Measurements from ENCODE around the gene MINAR1. TPM values are rescaled to one million over a fixed set of nuclear protein-coding genes. Genes with fewer than 3 reads are reported as not detected.

The MINAR1 gene
- total RNA-seq, 1 donor from 2014 or later, result 0.75 TPM

- H3K4me3 ChIP-seq (ENCODE audit: low read depth, low read length), result no peak overlapping the region
- no peak for TF ChIP-seq CTCF (IDR thresholded peaks at IDR 0.05; ENCODE audit: insufficient read depth, low read length, poor library complexity, severe bottlenecking)
- H3K36me3 ChIP-seq (ENCODE audit: control insufficient read depth, insufficient read depth, low read length), result no peaks in the 10 kb centered on the region
- H3K27me3 ChIP-seq (ENCODE audit: control insufficient read depth, insufficient read depth, low read length), result peaks cover 35% of the 10 kb centered on the region
- no peak for DNase-seq (ENCODE audit: low read depth)
These were observed 4.1 kb upstream of the MINAR1 start for GRCh38 chr15:79427781-79428598.

- H3K4me3 ChIP-seq (ENCODE audit: low read depth, low read length), result peak overlapping the region; percentile 27
- DNase-seq (ENCODE audit: low read depth), result no peak
- TF ChIP-seq CTCF (IDR thresholded peaks at IDR 0.05; ENCODE audit: insufficient read depth, low read length, poor library complexity, severe bottlenecking), result no peak
- H3K27me3 ChIP-seq (ENCODE audit: control insufficient read depth, insufficient read depth, low read length), result peaks cover 43% of the 10 kb centered on the region
- H3K36me3 ChIP-seq (ENCODE audit: control insufficient read depth, insufficient read depth, low read length), result no peaks in the 10 kb centered on the region
These were observed 1.1 kb upstream of the MINAR1 start for GRCh38 chr15:79430901-79431635.

GRCh38 chr15:79432345-79433275 lies 474 bp downstream of the MINAR1 start:
- peak overlapping the region; percentile 27 for H3K4me3 ChIP-seq (ENCODE audit: low read depth, low read length)
- TF ChIP-seq CTCF (IDR thresholded peaks at IDR 0.05; ENCODE audit: insufficient read depth, low read length, poor library complexity, severe bottlenecking), result no peak
- H3K27me3 ChIP-seq (ENCODE audit: control insufficient read depth, insufficient read depth, low read length), result peaks cover 43% of the 10 kb centered on the region
- no peak for DNase-seq (ENCODE audit: low read depth)
- no peaks in the 10 kb centered on the region for H3K36me3 ChIP-seq (ENCODE audit: control insufficient read depth, insufficient read depth, low read length)

- DNase-seq (ENCODE audit: low read depth), result no peak
- H3K27me3 ChIP-seq (ENCODE audit: control insufficient read depth, insufficient read depth, low read length), result peaks cover 38% of the 10 kb centered on the region
- TF ChIP-seq CTCF (IDR thresholded peaks at IDR 0.05; ENCODE audit: insufficient read depth, low read length, poor library complexity, severe bottlenecking), result no peak
- H3K36me3 ChIP-seq (ENCODE audit: control insufficient read depth, insufficient read depth, low read length), result no peaks in the 10 kb centered on the region
- no peak overlapping the region for H3K4me3 ChIP-seq (ENCODE audit: low read depth, low read length)
These were observed 1.3 kb downstream of the MINAR1 start for GRCh38 chr15:79433276-79433990.

GRCh38 chr15:79434361-79434760 lies 2.2 kb downstream of the MINAR1 start:
- H3K27me3 ChIP-seq (ENCODE audit: control insufficient read depth, insufficient read depth, low read length), result peaks cover 38% of the 10 kb centered on the region
- no peak for TF ChIP-seq CTCF (IDR thresholded peaks at IDR 0.05; ENCODE audit: insufficient read depth, low read length, poor library complexity, severe bottlenecking)
- no peaks in the 10 kb centered on the region for H3K36me3 ChIP-seq (ENCODE audit: control insufficient read depth, insufficient read depth, low read length)

More at GRCh38 chr15:79434361-79434760, 2.2 kb downstream of the MINAR1 start:
- DNase-seq (ENCODE audit: low read depth), result no peak
- H3K4me3 ChIP-seq (ENCODE audit: low read depth, low read length), result no peak overlapping the region

Measured in kidney epithelial cell (primary cell).